DND-41 (cell line): Measurements from ENCODE around the gene SLC26A11.

Experiments
- CTCF ChIP-seq: IDR thresholded peaks from 2 replicates; pipeline ENCODE4 v1.5.1; 2012; ENCODE audit warnings: borderline replicate concordance, low read length, moderate library complexity, mild to moderate bottlenecking; ENCODE audit not compliant: poor library complexity, severe bottlenecking; ENCODE audit errors: extremely low read depth
- EZH2 ChIP-seq: IDR thresholded peaks from 3 replicates; pipeline ENCODE4 v1.6.1; 2012; ENCODE audit warnings: borderline replicate concordance, low read depth, mild to moderate bottlenecking, moderate library complexity, low read length, inconsistent platforms; ENCODE audit not compliant: severe bottlenecking

- TF ChIP-seq CTCF (no peak), EZH2 (no peak)
These were observed 48.5 kb upstream of the SLC26A11 start for GRCh38 chr17:80171681-80172080.
